ENCODE data around the gene INHBE.

GRCh38 chr12:57467212-57467874 lies 12.2 kb downstream of the INHBE start:
- TF ChIP-seq, protein P1, sequence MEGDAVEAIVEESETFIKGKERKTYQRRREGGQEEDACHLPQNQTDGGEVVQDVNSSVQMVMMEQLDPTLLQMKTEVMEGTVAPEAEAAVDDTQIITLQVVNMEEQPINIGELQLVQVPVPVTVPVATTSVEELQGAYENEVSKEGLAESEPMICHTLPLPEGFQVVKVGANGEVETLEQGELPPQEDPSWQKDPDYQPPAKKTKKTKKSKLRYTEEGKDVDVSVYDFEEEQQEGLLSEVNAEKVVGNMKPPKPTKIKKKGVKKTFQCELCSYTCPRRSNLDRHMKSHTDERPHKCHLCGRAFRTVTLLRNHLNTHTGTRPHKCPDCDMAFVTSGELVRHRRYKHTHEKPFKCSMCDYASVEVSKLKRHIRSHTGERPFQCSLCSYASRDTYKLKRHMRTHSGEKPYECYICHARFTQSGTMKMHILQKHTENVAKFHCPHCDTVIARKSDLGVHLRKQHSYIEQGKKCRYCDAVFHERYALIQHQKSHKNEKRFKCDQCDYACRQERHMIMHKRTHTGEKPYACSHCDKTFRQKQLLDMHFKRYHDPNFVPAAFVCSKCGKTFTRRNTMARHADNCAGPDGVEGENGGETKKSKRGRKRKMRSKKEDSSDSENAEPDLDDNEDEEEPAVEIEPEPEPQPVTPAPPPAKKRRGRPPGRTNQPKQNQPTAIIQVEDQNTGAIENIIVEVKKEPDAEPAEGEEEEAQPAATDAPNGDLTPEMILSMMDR (IDR thresholded peaks at IDR 0.05), result no peak
- no peak for TF ChIP-seq POLR2A (IDR thresholded peaks at IDR 0.05)

Data from body of pancreas (tissue), 4 donors.